ENCODE measurements around the gene MYO7B. TPM values are rescaled to one million over a fixed set of nuclear protein-coding genes. Genes with fewer than 3 reads are reported as not detected.
A peak's percentile ranks its signal among the peaks of the same experiment; 100 is the strongest.

MYO7B gene
- total RNA-seq, 4 donors from 2014 or later, result 0.27 to 0.77 (median 0.54) TPM; not detected in 1

GRCh38 chr2:127630864-127631540 lies 95.5 kb downstream of the MYO7B start:
- no peaks in the 10 kb centered on the region for H3K9me3 ChIP-seq
- peaks cover 0 to 63% (median 22%) of the 10 kb centered on the region in 3 donors for H3K4me1 ChIP-seq
- H3K36me3 ChIP-seq, result no peaks in the 10 kb centered on the region
- no peak overlapping the region for H3K27ac ChIP-seq
- H3K4me3 ChIP-seq, result no peak overlapping the region
- WGBS, 2 donors (ENCODE audit: low coverage in 1 of 2), result 80% methylated on average over 1 of the region's 25 CpGs; no CpG with 5 or more reads in 1 of the 2 donors
- TF ChIP-seq EP300 (IDR thresholded peaks at IDR 0.05) (no peak), POLR2AphosphoS5 (IDR thresholded peaks at IDR 0.05) (no peak), POLR2A (IDR thresholded peaks at IDR 0.05) (no peak)
- TF ChIP-seq, protein P1, sequence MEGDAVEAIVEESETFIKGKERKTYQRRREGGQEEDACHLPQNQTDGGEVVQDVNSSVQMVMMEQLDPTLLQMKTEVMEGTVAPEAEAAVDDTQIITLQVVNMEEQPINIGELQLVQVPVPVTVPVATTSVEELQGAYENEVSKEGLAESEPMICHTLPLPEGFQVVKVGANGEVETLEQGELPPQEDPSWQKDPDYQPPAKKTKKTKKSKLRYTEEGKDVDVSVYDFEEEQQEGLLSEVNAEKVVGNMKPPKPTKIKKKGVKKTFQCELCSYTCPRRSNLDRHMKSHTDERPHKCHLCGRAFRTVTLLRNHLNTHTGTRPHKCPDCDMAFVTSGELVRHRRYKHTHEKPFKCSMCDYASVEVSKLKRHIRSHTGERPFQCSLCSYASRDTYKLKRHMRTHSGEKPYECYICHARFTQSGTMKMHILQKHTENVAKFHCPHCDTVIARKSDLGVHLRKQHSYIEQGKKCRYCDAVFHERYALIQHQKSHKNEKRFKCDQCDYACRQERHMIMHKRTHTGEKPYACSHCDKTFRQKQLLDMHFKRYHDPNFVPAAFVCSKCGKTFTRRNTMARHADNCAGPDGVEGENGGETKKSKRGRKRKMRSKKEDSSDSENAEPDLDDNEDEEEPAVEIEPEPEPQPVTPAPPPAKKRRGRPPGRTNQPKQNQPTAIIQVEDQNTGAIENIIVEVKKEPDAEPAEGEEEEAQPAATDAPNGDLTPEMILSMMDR (IDR thresholded peaks at IDR 0.05), result no peak
- ATAC-seq, result peak; percentile 1
- H3K27me3 ChIP-seq, result peaks cover 26% of the 10 kb centered on the region

- TF ChIP-seq EP300 (IDR thresholded peaks at IDR 0.05) (no peak), POLR2A (IDR thresholded peaks at IDR 0.05) (no peak), POLR2AphosphoS5 (IDR thresholded peaks at IDR 0.05) (peak; percentile 3)
- TF ChIP-seq, protein P1 (IDR thresholded peaks at IDR 0.05), result no peak
- H3K4me1 ChIP-seq, result peaks cover 0 to 69% (median 24%) of the 10 kb centered on the region in 3 donors
- peak; percentile 7 for ATAC-seq
Observed at GRCh38 chr2:127631541-127631996, 96.1 kb downstream of the MYO7B start.

GRCh38 chr2:127631997-127632581 lies 96.6 kb downstream of the MYO7B start:
- H3K4me3 ChIP-seq, result no peak overlapping the region
- H3K27ac ChIP-seq, result peak overlapping the region in 2 of 4 donors; percentile 49 to 83
- WGBS, 2 donors (ENCODE audit: low coverage in 1 of 2), result no CpG with 5 or more reads among the region's 17 CpGs
- H3K27me3 ChIP-seq, result peaks cover 15% of the 10 kb centered on the region
- no peaks in the 10 kb centered on the region for H3K36me3 ChIP-seq
- H3K4me1 ChIP-seq, result peaks cover 0 to 74% (median 29%) of the 10 kb centered on the region in 3 donors
- ATAC-seq, result no peak
- no peaks in the 10 kb centered on the region for H3K9me3 ChIP-seq
- TF ChIP-seq, protein P1 (IDR thresholded peaks at IDR 0.05), result no peak
- no peak for TF ChIP-seq EP300 (IDR thresholded peaks at IDR 0.05)
- no peak for TF ChIP-seq POLR2AphosphoS5 (IDR thresholded peaks at IDR 0.05)
- no peak for TF ChIP-seq POLR2A (IDR thresholded peaks at IDR 0.05)

More at GRCh38 chr2:127631541-127631996, 96.1 kb downstream of the MYO7B start:
- Histone ChIP-seq H3K36me3 (no peaks in the 10 kb centered on the region), H3K27ac (peak overlapping the region in 2 of 4 donors; percentile 49 to 83), H3K27me3 (peaks cover 20% of the 10 kb centered on the region), H3K9me3 (no peaks in the 10 kb centered on the region), H3K4me3 (no peak overlapping the region)
- no CpG with 5 or more reads among the region's 16 CpGs for WGBS, 2 donors (ENCODE audit: low coverage in 1 of 2)

GRCh38 chr2:127632592-127633489 lies 97.4 kb downstream of the MYO7B start:
- peaks cover 0 to 82% (median 34%) of the 10 kb centered on the region in 3 donors for H3K4me1 ChIP-seq
- H3K36me3 ChIP-seq, result no peaks in the 10 kb centered on the region
- no peaks in the 10 kb centered on the region for H3K9me3 ChIP-seq
- ATAC-seq, result no peak
- H3K27ac ChIP-seq, result peak overlapping the region in 3 of 4 donors; percentile 81 to 87 (median 83)
- 40 to 52% methylated on average over 2 to 6 of the region's 25 CpGs for WGBS, 2 donors (ENCODE audit: low coverage in 1 of 2)
- peaks cover 7% of the 10 kb centered on the region for H3K27me3 ChIP-seq
- no peak overlapping the region for H3K4me3 ChIP-seq
- TF ChIP-seq EP300 (IDR thresholded peaks at IDR 0.05) (no peak), POLR2A (IDR thresholded peaks at IDR 0.05) (no peak), POLR2AphosphoS5 (IDR thresholded peaks at IDR 0.05) (no peak)
- TF ChIP-seq, protein P1 (IDR thresholded peaks at IDR 0.05), result no peak

All from gastroesophageal sphincter (tissue), 4 donors.